HL-60 (cell line): ENCODE measurements around the gene FAM53C.

Experiments used
- DNase-seq, 2 experiments: peaks; one replicate each; pipeline ENCODE4 v3.0.0-alpha.2; 2010 to 2020; ENCODE audit warnings: low read depth in 1 of 2, low spot score in 1 of 2
- H3K27ac ChIP-seq: fragments of 250-450 bp; sonication (Bioruptor Pico); replicated peaks from 2 replicates; pipeline ENCODE4 v1.5.1; 2020; ENCODE audit warnings: mild to moderate bottlenecking, moderate library complexity
- H3K27me3 ChIP-seq: fragments of 250-450 bp; sonication (Bioruptor Pico); 2 replicates; pipeline ENCODE4 v1.5.1; 2021; ENCODE audit warnings: mild to moderate bottlenecking, moderate library complexity; ENCODE audit not compliant: insufficient read depth, poor library complexity, severe bottlenecking
- H3K4me3 ChIP-seq: replicated peaks from 2 replicates; pipeline ENCODE4 v1.5.1; 2011; ENCODE audit warnings: mild to moderate bottlenecking, control low read depth, low read length; ENCODE audit not compliant: insufficient read depth
- CTCF ChIP-seq: IDR thresholded peaks from one replicate; pipeline ENCODE4 v1.5.1; 2011; ENCODE audit warnings: low read length, control low read depth, inconsistent platforms; ENCODE audit not compliant: insufficient read depth
- GABPA ChIP-seq: IDR thresholded peaks from 2 replicates; pipeline ENCODE4 v1.6.1; 2012; ENCODE audit warnings: low read depth
- POLR2AphosphoS5 ChIP-seq: IDR thresholded peaks from 2 replicates; pipeline ENCODE4 v1.6.1; 2012; ENCODE audit warnings: low read depth
- REST ChIP-seq: IDR thresholded peaks from 2 replicates; pipeline ENCODE4 v1.6.1; 2012; ENCODE audit warnings: low read depth; ENCODE audit not compliant: insufficient replicate concordance
- SPI1 ChIP-seq: IDR thresholded peaks from 2 replicates; pipeline ENCODE4 v1.6.1; 2012; ENCODE audit warnings: low read depth, mild to moderate bottlenecking, borderline replicate concordance

Gene FAM53C

GRCh38 chr5:138369261-138369660, 31.2 kb downstream of the FAM53C start:
- Histone ChIP-seq H3K27me3 (no peaks in the 10 kb centered on the region), H3K27ac (peak overlapping the region; percentile 59), H3K4me3 (no peak overlapping the region)
- peak in 1 of 2 experiments; percentile 10 for DNase-seq
- TF ChIP-seq SPI1 = peak; percentile 43; the same call in 1 of the 2 replicates
- TF ChIP-seq POLR2AphosphoS5 = no peak

GRCh38 chr5:138369706-138370105, 31.6 kb downstream of the FAM53C start:
- H3K27ac ChIP-seq = peak overlapping the region; percentile 59
- H3K27me3 ChIP-seq = no peaks in the 10 kb centered on the region
- no peak for TF ChIP-seq POLR2AphosphoS5
- TF ChIP-seq SPI1 = peak; percentile 26; the same call in 1 of the 2 replicates
- peak in 1 of 2 experiments; percentile 35 for DNase-seq
- no peak overlapping the region for H3K4me3 ChIP-seq

- no peak for TF ChIP-seq SPI1
- TF ChIP-seq REST = no peak
- TF ChIP-seq POLR2AphosphoS5 = no peak
- TF ChIP-seq CTCF = no peak
- TF ChIP-seq GABPA = no peak
- Histone ChIP-seq H3K27me3 (no peaks in the 10 kb centered on the region), H3K27ac (peak overlapping the region; percentile 59; the same call in 1 of the 2 replicates), H3K4me3 (no peak overlapping the region)
- DNase-seq = no peak
Observed at GRCh38 chr5:138370537-138370936, 32.5 kb downstream of the FAM53C start.

GRCh38 chr5:138371454-138371853, 33.4 kb downstream of the FAM53C start:
- no peak for DNase-seq
- TF ChIP-seq REST (no peak), CTCF (no peak), GABPA (no peak), POLR2AphosphoS5 (no peak), SPI1 (no peak)
- Histone ChIP-seq H3K4me3 (no peak overlapping the region), H3K27ac (no peak overlapping the region), H3K27me3 (no peaks in the 10 kb centered on the region)

GRCh38 chr5:138372225-138372624, 34.2 kb downstream of the FAM53C start:
- Histone ChIP-seq H3K27me3 (no peaks in the 10 kb centered on the region), H3K27ac (no peak overlapping the region), H3K4me3 (no peak overlapping the region)
- no peak for DNase-seq
- no peak for TF ChIP-seq SPI1
- TF ChIP-seq CTCF = no peak
- no peak for TF ChIP-seq POLR2AphosphoS5
- no peak for TF ChIP-seq REST
- TF ChIP-seq GABPA = no peak
